ENCODE results near the gene SS18L1. TPM values are rescaled to one million over a fixed set of nuclear protein-coding genes. Genes with fewer than 3 reads are reported as not detected.

The SS18L1 gene
- total RNA-seq, 1 experiment from 2014 or later, result 34.1 TPM

- peaks cover 15% of the 10 kb centered on the region for H3K4me1 Mint-ChIP-seq
- no peak overlapping the region for H3K27ac Mint-ChIP-seq
- H3K4me3 Mint-ChIP-seq, result no peak overlapping the region
- H3K27me3 Mint-ChIP-seq (ENCODE audit: low read depth), result peaks cover 24% of the 10 kb centered on the region
- DNase-seq (ENCODE audit: low spot score) (no peak), ATAC-seq (no peak)
- H3K9me3 Mint-ChIP-seq, result no peaks in the 10 kb centered on the region
- POLR2A ChIA-PET, result no interaction called here
- CTCF ChIA-PET, result no interaction called here
- TF ChIP-seq HMGA2 (CRISPR knock-in tag; IDR thresholded peaks at IDR 0.05) (no peak), SMAD3 (CRISPR knock-in tag; IDR thresholded peaks at IDR 0.05; ENCODE audit: borderline replicate concordance) (no peak), ZNF416 (CRISPR knock-in tag; IDR thresholded peaks at IDR 0.05) (no peak), RORB (CRISPR knock-in tag; IDR thresholded peaks at IDR 0.05) (no peak), SP1 (CRISPR knock-in tag; conservative IDR thresholded peaks at IDR 0.05) (no peak), GTF2I (CRISPR knock-in tag; conservative IDR thresholded peaks at IDR 0.05) (no peak), MYBL2 (CRISPR knock-in tag; IDR thresholded peaks at IDR 0.05) (no peak), NR2C2 (CRISPR knock-in tag; IDR thresholded peaks at IDR 0.05) (no peak), TP53 (CRISPR knock-in tag; IDR thresholded peaks at IDR 0.05) (no peak), MAX (CRISPR knock-in tag; IDR thresholded peaks at IDR 0.05) (no peak), ETV6 (CRISPR knock-in tag; IDR thresholded peaks at IDR 0.05) (no peak), ZNF532 (CRISPR knock-in tag; IDR thresholded peaks at IDR 0.05; ENCODE audit: borderline replicate concordance) (no peak), TEAD4 (CRISPR knock-in tag; IDR thresholded peaks at IDR 0.05) (no peak), KAT7 (CRISPR knock-in tag; IDR thresholded peaks at IDR 0.05; ENCODE audit: borderline replicate concordance) (no peak)
- TF ChIP-seq, protein P1, sequence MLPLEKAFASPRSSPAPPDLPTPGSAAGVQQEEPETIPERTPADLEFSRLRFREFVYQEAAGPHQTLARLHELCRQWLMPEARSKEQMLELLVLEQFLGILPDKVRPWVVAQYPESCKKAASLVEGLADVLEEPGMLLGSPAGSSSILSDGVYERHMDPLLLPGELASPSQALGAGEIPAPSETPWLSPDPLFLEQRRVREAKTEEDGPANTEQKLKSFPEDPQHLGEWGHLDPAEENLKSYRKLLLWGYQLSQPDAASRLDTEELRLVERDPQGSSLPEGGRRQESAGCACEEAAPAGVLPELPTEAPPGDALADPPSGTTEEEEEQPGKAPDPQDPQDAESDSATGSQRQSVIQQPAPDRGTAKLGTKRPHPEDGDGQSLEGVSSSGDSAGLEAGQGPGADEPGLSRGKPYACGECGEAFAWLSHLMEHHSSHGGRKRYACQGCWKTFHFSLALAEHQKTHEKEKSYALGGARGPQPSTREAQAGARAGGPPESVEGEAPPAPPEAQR (CRISPR knock-in tag; IDR thresholded peaks at IDR 0.05), result no peak
- TF ChIP-seq, protein P2, sequence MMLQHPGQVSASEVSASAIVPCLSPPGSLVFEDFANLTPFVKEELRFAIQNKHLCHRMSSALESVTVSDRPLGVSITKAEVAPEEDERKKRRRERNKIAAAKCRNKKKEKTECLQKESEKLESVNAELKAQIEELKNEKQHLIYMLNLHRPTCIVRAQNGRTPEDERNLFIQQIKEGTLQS (CRISPR knock-in tag; conservative IDR thresholded peaks at IDR 0.05), result no peak
- TF ChIP-seq, protein P3, sequence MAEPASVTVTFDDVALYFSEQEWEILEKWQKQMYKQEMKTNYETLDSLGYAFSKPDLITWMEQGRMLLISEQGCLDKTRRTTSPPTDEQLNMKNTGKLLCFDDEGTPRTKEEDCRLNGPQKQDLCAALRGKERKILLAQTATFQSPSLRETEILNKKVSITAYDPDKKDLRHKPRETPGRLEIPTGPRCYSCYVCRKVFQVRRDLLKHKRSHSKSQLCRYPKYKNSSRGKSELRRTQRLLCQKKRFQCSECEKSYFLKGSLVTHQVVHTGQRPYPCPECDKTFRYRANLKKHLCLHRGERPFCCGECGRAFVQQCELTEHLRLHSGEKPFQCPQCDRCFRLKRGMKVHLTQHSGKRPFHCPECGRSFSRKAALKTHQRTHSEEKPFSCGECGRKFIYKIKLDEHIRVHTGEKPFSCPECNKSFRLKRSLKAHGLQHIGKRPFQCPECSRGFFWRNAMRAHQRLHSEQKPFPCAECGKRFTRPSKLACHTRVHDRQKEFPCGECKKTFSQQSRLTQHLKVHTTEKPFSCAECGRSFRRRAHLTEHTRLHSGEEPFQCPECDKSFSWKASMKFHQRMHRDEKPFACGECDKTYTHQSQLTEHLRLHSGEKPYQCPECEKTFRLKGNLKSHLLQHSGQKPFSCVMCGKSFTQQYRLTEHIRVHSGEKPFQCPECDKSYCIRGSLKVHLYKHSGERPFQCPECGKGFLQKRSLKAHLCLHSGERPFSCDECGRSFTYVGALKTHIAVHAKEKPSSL (CRISPR knock-in tag; conservative IDR thresholded peaks at IDR 0.05), result no peak
- no peaks in the 10 kb centered on the region for H3K36me3 Mint-ChIP-seq
Measured at GRCh38 chr20:62215991-62216635, 72.5 kb downstream of the SS18L1 start.

Measured in WTC11 (cell line).